Heart left ventricle (tissue), 13 donors: ENCODE data around the gene VSX2.

Experiments used
- CTCF ChIP-seq, 12 donors: fragments of 200-600 bp; sonication (generic) in 4 of 12; IDR thresholded peaks; one replicate each; pipeline versions ENCODE4 v1.5.0 to v1.8.0; 2018 to 2022; ENCODE audit warnings: antibody characterized with exemption in 12 of 12, mild to moderate bottlenecking in 5 of 12
- POLR2A ChIP-seq, 2 donors: fragments of 450-650 bp; IDR thresholded peaks; one replicate each; pipeline ENCODE4 v1.6.1; 2017; ENCODE audit warnings: antibody characterized with exemption in 2 of 2, mild to moderate bottlenecking in 2 of 2, moderate library complexity in 2 of 2
- donor health status: ischemic (EF 13 %, LVEDD 7.1; RV severe dilation, severe dysfunction).
- donor health status: DM: no; HTN: yes; CAD: no.
- donor health status: DM: no; HTN: no; CAD: no.
- donor health status: ischemic (EF 25% LVEDD 6.9; RV normal size, moderate dysfunction).
- donor health status: ischemic (EF 25% LVEDD 5.7; RV mildly dilated, moderate dysfunction).
- donor health status: ischemic (EF 35%, LVEDD 5.7; RV mildly dilated, moderate dysfunction).
- donor health status: nonischemic (EF 11% LVEDD 7.7; RV severe dilation, severe dysfunction).
- donor health status: DM: yes; HTN: yes; CAD: no.
- donor health status: PGD.
- donor health status: ischemic (EF 29% LVEDD 5.4; RV normal size, mild dysfunction).
- donor health status: nonischemic (EF 23%, LVEDD 6.1; RV moderate dilation, normal function).

- TF ChIP-seq CTCF (IDR thresholded peaks at IDR 0.05) (no peak), POLR2A (IDR thresholded peaks at IDR 0.05) (no peak)
These were observed 37.1 kb upstream of the VSX2 start for GRCh38 chr14:74202113-74202512.
